ENCODE measurements around the gene USP22. TPM values are rescaled to one million over a fixed set of nuclear protein-coding genes. Genes with fewer than 3 reads are reported as not detected.

The USP22 gene
- total and polyA plus RNA-seq, 2 donors (not counting 3 experiments of a cell fraction or from before 2014, with no cell fraction given): 204 to 260 TPM

- Histone ChIP-seq H4K20me1 (replicated peaks; ENCODE audit: control insufficient read depth, extremely low read depth, insufficient read depth, low read length) (no peaks in the 10 kb centered on the region), H3K4me3 (replicated peaks in 1 of 3; ENCODE audit: insufficient read depth in 1 of 3, low read depth in 1 of 3, low read length in 3 of 3) (no peak overlapping the region), H3K27ac (ENCODE audit: insufficient read depth, low read depth, low read length) (no peak overlapping the region), H3K27me3 (ENCODE audit: control insufficient read depth in 2 of 2, insufficient read depth in 2 of 2, low read length in 2 of 2) (peaks cover 2 to 4% of the 10 kb centered on the region in 2 experiments), H3K4me2 (ENCODE audit: insufficient read depth, low read length) (no peak overlapping the region), H3K4me1 (ENCODE audit: control insufficient read depth, extremely low read depth, insufficient read depth, low read length) (no peaks in the 10 kb centered on the region), H2AFZ (ENCODE audit: low read depth, low read length) (no peak overlapping the region), H3K9me1 (replicated peaks; ENCODE audit: control insufficient read depth, extremely low read depth, insufficient read depth, low read length) (no peaks in the 10 kb centered on the region), H3K36me3 (ENCODE audit: control insufficient read depth in 2 of 2, extremely low read depth in 1 of 2, insufficient read depth in 2 of 2, low read length in 2 of 2) (no peaks in the 10 kb centered on the region), H3K9ac (replicated peaks; ENCODE audit: extremely low read depth, insufficient read depth, low read length) (no peak overlapping the region), H3K79me2 (ENCODE audit: control insufficient read depth, insufficient read depth, low read length) (no peaks in the 10 kb centered on the region), H3K9me3 (replicated peaks; ENCODE audit: control insufficient read depth, insufficient read depth, low read length) (no peaks in the 10 kb centered on the region)
- intact Hi-C loops (cut with micrococcal nuclease) (no loop called here), dilution Hi-C loops (cut with MboI; ENCODE audit: extremely low pct_ligation_motif_present, low sequenced_read_pairs) (no loop called here)
- ChIA-PET POLR2A (no interaction called here), CTCF (interaction anchor here (1.4 kb wide), 1 partner anchor 18 kb away, joined by 8 read pairs; no protein-coding TSS in a partner anchor)
- no TSS peak for BruUV-seq (replicated peaks)
- TF ChIP-seq POLR2AphosphoS5 (IDR thresholded peaks at IDR 0.05; ENCODE audit: insufficient read depth, low read depth, low read length) (no peak), MYC (IDR thresholded peaks at IDR 0.05; ENCODE audit: low read depth, low read length) (no peak), JUN (IDR thresholded peaks at IDR 0.05; ENCODE audit: borderline replicate concordance, insufficient read depth, insufficient read length, low read depth) (no peak), MAX (IDR thresholded peaks at IDR 0.05; ENCODE audit: insufficient read depth, insufficient read length) (no peak)
- no peak for DNase-seq (ENCODE audit: low read depth, low spot score)
- no peak for FAIRE-seq
These were observed 67.2 kb downstream of the USP22 start for GRCh38 chr17:20975566-20975965.

GRCh38 chr17:20970329-20970728 lies 72.5 kb downstream of the USP22 start:
- Histone ChIP-seq H3K9me3 (replicated peaks; ENCODE audit: control insufficient read depth, insufficient read depth, low read length) (no peaks in the 10 kb centered on the region), H4K20me1 (replicated peaks; ENCODE audit: control insufficient read depth, extremely low read depth, insufficient read depth, low read length) (no peaks in the 10 kb centered on the region), H3K4me1 (ENCODE audit: control insufficient read depth, extremely low read depth, insufficient read depth, low read length) (no peaks in the 10 kb centered on the region), H3K27me3 (ENCODE audit: control insufficient read depth in 2 of 2, insufficient read depth in 2 of 2, low read length in 2 of 2) (peaks cover 0 to 4% of the 10 kb centered on the region in 2 experiments), H3K4me2 (ENCODE audit: insufficient read depth, low read length) (no peak overlapping the region), H3K9ac (replicated peaks; ENCODE audit: extremely low read depth, insufficient read depth, low read length) (no peak overlapping the region), H3K27ac (ENCODE audit: insufficient read depth, low read depth, low read length) (no peak overlapping the region), H3K79me2 (ENCODE audit: control insufficient read depth, insufficient read depth, low read length) (no peaks in the 10 kb centered on the region), H3K36me3 (ENCODE audit: control insufficient read depth in 2 of 2, extremely low read depth in 1 of 2, insufficient read depth in 2 of 2, low read length in 2 of 2) (no peaks in the 10 kb centered on the region), H2AFZ (ENCODE audit: low read depth, low read length) (no peak overlapping the region), H3K9me1 (replicated peaks; ENCODE audit: control insufficient read depth, extremely low read depth, insufficient read depth, low read length) (no peaks in the 10 kb centered on the region), H3K4me3 (replicated peaks in 1 of 3; ENCODE audit: insufficient read depth in 1 of 3, low read depth in 1 of 3, low read length in 3 of 3) (no peak overlapping the region)
- TF ChIP-seq CTCF (IDR thresholded peaks at IDR 0.05; ENCODE audit: extremely low read depth in 1 of 2, insufficient read depth in 1 of 2, low read depth in 1 of 2, low read length in 2 of 2): no peak
- no TSS peak for BruUV-seq (replicated peaks)
- dilution Hi-C loops (cut with MboI; ENCODE audit: extremely low pct_ligation_motif_present, low sequenced_read_pairs) (no loop called here), intact Hi-C loops (cut with micrococcal nuclease) (no loop called here)
- FAIRE-seq: no peak
- DNase-seq (ENCODE audit: low read depth, low spot score): no peak
- ChIA-PET POLR2A (no interaction called here), CTCF (no interaction called here)
